GM21526 (cell line): Measurements from ENCODE around the gene TAS2R42.

Experiments
- ATAC-seq: cut with Tn5 transposase; IDR thresholded peaks from one replicate; pipeline ENCODE4 v1.9.1; 2021; ENCODE audit warnings: moderate library complexity; ENCODE audit not compliant: unreplicated experiment, low FRiP score

Gene TAS2R42

DNA sequence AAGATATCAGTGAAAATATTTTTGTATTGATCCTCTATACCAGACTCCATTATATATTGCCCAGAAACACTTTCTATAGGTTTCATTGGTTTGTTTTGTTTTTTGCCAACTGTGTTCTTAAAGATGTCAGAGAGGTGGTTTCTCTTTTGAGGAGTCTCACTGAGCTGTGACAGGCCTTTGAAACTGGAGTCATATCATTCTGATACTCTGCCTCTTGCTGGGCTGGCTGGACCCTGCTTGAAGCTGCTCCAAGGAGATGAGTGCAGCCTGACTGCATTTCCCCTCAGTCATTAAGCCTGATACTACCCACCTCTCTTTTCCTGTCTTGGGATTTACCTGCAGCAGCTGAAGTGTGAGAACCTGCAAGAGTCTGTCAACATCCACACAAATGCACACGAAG is 35.9 kb downstream of the TAS2R42 start:
- no peak for ATAC-seq

DNA sequence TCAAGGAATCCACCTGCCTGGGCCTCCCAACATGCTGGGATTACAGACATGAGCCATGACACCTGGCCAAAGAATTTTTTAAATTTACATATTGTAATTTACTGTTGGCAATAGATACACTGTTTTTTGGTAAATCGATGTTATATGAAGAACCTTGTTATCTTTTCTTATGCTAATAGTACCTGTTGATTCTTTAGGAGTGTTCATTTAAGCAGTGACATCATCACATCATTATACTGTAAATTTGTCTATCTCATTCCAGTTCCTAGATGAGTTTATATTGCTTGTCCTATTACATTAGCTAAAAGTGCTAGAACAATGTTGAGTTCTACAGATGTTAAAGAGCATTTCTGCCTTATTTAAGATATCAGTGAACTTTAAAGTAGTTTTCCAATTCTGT is 39.3 kb downstream of the TAS2R42 start:
- no peak for ATAC-seq

DNA sequence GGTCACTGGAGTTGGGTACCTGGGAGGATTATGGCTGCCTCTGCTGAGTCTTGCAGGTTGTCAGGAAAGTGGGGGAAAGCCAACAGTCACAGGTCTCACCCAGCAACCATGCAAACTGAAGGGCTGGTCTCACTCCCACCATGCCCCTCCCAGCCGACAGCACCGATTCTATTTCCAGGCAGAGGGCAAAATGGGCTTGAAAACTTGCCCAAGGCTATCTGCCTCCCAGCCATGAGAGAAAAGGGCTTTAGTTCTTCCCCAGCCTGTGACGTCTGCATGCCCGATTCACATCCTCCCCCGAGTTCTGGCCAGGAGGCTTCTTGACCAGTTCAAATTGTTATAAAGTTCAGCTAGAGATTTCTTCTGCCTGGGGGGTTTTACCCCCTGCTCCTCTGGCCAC is 42.4 kb downstream of the TAS2R42 start:
- ATAC-seq: no peak

DNA sequence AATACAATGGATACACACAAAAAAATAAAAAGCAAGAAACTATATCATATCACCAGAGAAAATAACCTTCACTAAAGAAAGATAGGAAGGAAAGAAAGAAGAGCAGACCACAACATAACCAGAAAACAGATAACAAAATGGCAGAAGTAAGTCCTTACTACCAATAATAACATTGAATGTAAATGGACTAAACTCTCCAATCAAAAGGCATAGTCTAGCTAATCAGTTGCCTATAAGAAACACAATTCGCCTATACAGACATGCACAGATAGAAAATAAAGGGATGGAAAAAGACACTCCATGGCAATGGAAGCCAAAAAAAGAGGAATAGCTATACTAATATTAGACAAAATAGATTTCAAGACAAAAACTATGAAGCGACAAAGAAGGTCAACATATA is 43.4 kb downstream of the TAS2R42 start:
- no peak for ATAC-seq

DNA sequence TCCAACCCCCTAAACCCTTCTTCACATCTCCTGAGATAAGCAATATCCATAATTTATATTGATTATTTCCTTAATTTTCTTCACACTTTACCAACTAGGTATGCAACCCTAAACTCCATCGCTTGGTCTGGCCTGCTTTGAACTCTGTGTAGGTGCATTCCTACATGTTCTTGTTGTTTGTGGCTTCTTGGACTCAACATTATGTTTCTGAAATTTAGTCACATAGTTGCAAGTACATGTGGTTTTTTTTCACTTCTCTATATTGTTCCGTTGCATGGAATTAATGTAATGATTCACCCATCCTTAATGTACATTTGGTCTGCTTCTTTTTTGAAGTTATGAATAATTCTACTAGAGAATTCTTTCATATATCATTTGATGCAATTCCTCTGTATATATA is 50.7 kb downstream of the TAS2R42 start:
- ATAC-seq: no peak
